BE2C (cell line): ENCODE measurements around the gene FAM210A.

Source experiments
- DNase-seq: peaks from one replicate; pipeline ENCODE4 v3.0.0-alpha.2; 2020
- H3K27me3 ChIP-seq: fragments of 250-450 bp; sonication (Bioruptor Pico); 2 replicates; pipeline ENCODE4 v1.5.1; 2020; ENCODE audit warnings: mild to moderate bottlenecking
- H3K36me3 ChIP-seq: fragments of 250-450 bp; sonication (Bioruptor Pico); 2 replicates; pipeline ENCODE4 v1.5.1; 2020; ENCODE audit warnings: mild to moderate bottlenecking
- H3K4me1 ChIP-seq: fragments of 250-450 bp; sonication (Bioruptor Pico); 2 replicates; pipeline ENCODE4 v1.5.1; 2020
- H3K4me3 ChIP-seq: 2 replicates; pipeline ENCODE4 v1.5.1; 2011; ENCODE audit warnings: low read depth, low read length
- H3K9me3 ChIP-seq: fragments of 250-450 bp; sonication (Bioruptor Pico); 2 replicates; pipeline ENCODE4 v1.5.1; 2020
- CTCF ChIP-seq: IDR thresholded peaks from 2 replicates; pipeline ENCODE4 v1.5.1; 2012; ENCODE audit warnings: mild to moderate bottlenecking, low read depth, low read length

The FAM210A gene

GRCh38 chr18:13626544-13626908, 99.8 kb downstream of the FAM210A start:
- no peak for TF ChIP-seq CTCF
- H3K36me3 ChIP-seq: no peaks in the 10 kb centered on the region
- H3K9me3 ChIP-seq: no peaks in the 10 kb centered on the region
- DNase-seq: no peak
- H3K4me1 ChIP-seq: no peaks in the 10 kb centered on the region; the same call in 1 of the 2 replicates
- no peaks in the 10 kb centered on the region for H3K27me3 ChIP-seq
- no peak overlapping the region for H3K4me3 ChIP-seq

GRCh38 chr18:13625843-13626543, 100.4 kb downstream of the FAM210A start:
- DNase-seq: no peak
- no peak overlapping the region for H3K4me3 ChIP-seq
- no peaks in the 10 kb centered on the region for H3K27me3 ChIP-seq
- no peaks in the 10 kb centered on the region for H3K9me3 ChIP-seq
- H3K36me3 ChIP-seq: no peaks in the 10 kb centered on the region
- H3K4me1 ChIP-seq: no peaks in the 10 kb centered on the region; the same call in 1 of the 2 replicates
- TF ChIP-seq CTCF: no peak

- H3K4me3 ChIP-seq: no peak overlapping the region
- H3K27me3 ChIP-seq: no peaks in the 10 kb centered on the region
- no peaks in the 10 kb centered on the region for H3K36me3 ChIP-seq
- no peaks in the 10 kb centered on the region; the same call in 1 of the 2 replicates for H3K4me1 ChIP-seq
- H3K9me3 ChIP-seq: no peaks in the 10 kb centered on the region
- DNase-seq: no peak
- TF ChIP-seq CTCF: no peak
Observed at GRCh38 chr18:13625355-13625754, 101.0 kb downstream of the FAM210A start.

GRCh38 chr18:13624563-13625237, 101.7 kb downstream of the FAM210A start:
- Histone ChIP-seq H3K4me1 (no peaks in the 10 kb centered on the region), H3K4me3 (no peak overlapping the region), H3K9me3 (no peaks in the 10 kb centered on the region), H3K27me3 (no peaks in the 10 kb centered on the region), H3K36me3 (no peaks in the 10 kb centered on the region)
- TF ChIP-seq CTCF: no peak
- no peak for DNase-seq

- no peak overlapping the region for H3K4me3 ChIP-seq
- DNase-seq: no peak
- H3K9me3 ChIP-seq: no peaks in the 10 kb centered on the region
- H3K27me3 ChIP-seq: no peaks in the 10 kb centered on the region
- H3K36me3 ChIP-seq: no peaks in the 10 kb centered on the region
- TF ChIP-seq CTCF: no peak
- no peaks in the 10 kb centered on the region for H3K4me1 ChIP-seq
Observed at GRCh38 chr18:13623871-13624270, 102.5 kb downstream of the FAM210A start.

GRCh38 chr18:13623348-13623747, 103.0 kb downstream of the FAM210A start:
- Histone ChIP-seq H3K4me1 (no peaks in the 10 kb centered on the region), H3K9me3 (no peaks in the 10 kb centered on the region), H3K36me3 (no peaks in the 10 kb centered on the region), H3K27me3 (no peaks in the 10 kb centered on the region), H3K4me3 (no peak overlapping the region)
- TF ChIP-seq CTCF: no peak
- DNase-seq: no peak
